NK-92 (cell line): ENCODE data around the gene CDH16.

Experiments used
- DNase-seq: peaks from one replicate; lab custom pipeline; 2025; ENCODE audit not compliant: unreplicated experiment; lab: John Stamatoyannopoulos, UW

The CDH16 gene

GRCh38 chr16:66928702-66929388, 10.2 kb upstream of the CDH16 start:
- no peak for DNase-seq

- no peak for DNase-seq
Observed at GRCh38 chr16:66927918-66928649, 9.4 kb upstream of the CDH16 start.

- no peak for DNase-seq
Observed at GRCh38 chr16:66926961-66927436, 8.3 kb upstream of the CDH16 start.

DNA sequence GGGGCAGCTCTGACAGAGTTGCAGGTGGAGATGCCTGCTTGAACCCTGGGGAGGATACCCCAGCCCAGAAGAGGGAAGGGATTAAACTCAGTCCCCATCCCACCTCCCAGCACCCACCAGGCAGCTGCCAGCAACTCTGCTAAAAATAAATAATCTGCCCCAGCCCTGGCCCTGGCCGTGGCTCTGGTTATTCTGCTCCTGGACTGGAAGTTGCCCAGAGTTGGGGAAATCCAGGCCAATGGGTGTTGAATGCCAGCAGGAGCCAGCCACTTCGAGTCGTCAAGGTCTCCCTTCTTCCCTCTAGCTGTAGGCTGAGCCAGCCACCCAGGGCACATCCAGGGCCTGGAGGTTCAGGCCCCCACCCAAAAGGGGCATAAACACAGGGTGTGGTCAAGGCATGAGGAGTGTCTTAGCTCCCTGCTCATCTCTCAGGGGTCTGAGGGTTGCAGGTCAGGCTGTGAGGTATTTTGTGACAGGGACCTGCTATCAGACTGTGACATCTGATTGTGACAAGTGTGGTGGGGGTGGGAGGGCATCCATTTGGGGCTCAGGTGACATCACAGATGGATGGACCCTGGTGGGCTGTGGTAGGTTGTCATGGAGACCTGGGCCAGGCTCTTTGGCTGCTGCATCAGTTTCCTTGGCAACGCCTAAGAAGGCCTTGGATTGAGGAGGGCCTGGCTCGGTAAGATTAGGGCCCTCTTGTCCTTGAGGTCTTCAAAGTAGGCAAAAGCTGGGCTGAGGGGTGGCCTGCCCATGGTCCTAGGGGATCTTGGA, 7.7 kb upstream of the CDH16 start:
- DNase-seq, result no peak

DNA sequence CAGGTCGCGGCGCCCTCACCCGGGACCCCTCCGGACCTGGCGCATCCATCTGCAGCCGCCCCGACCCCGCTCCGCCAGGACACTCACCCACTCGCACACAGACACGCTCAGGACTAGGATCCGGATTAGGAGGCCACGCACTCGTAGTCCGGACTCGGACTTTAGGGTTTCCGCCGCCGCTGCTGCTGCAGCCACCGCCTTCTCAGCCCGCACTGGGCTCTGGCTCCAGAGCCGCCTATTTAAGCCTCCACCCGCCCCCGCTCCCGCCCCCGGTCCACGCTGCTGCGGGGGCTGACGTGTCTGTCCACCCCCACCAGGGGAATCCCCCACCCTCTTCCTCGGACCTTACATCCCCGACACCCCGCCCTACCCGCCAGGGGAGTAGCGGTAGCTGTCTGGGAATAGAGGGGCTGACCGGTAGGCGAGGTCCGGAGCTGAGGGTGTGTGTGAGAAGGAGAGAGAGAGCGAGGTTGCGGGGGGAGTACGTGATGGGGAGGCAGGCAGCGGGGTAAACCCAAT, 6.7 kb upstream of the CDH16 start, which contains the start of gene RRAD:
Gene RRAD, minus strand, starts transcription at position 214 of the 519 bp plus-strand sequence. CDS start 356 bp downstream, outside the sequence.
- DNase-seq, result no peak

GRCh38 chr16:66924527-66925321, 6.0 kb upstream of the CDH16 start:
- no peak for DNase-seq

DNA sequence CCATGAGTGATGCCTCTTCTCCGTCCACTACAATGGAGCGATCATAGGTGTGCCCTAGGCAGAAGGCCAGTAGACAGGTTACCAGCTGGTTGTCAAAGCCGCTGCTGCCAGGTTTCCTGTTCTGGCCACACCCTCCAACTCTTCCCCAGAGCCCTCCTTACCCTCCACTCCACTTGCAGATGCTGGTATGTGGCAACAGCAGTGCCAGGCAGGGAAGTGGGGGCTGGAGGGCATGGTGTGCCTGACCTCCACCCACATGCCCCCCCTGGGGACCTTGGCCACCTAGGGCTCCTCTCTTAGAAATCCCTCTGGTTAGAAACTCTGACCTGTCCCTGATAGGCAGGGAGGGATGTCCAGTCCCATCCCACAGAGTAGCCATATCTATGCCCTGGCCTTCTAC, 5.2 kb upstream of the CDH16 start:
- no peak for DNase-seq

DNA sequence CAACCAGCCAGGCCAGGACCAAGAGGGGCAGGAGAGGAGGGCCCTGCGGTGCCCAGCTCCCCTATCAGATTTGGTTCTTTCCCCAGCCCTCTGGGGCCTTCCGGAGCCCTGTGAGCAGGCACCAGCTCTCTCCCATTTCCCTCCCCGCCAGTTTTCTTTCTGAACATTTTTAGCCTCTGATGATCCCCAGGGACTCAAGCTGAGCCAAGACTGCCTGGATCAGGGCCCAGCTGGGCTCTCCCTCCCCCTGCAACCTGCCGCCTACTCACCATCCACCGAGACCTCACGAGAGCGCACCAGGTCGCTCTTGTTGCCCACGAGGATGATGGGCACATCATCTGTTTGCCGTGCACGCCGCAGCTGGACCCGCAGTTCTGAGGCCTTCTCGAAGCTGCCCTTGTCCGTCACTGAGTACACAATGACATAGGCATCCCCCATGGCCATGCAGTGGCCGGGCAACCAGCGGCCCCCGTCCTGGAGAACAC, 4.6 kb upstream of the CDH16 start:
- no peak for DNase-seq

GRCh38 chr16:66921729-66922450, 3.2 kb upstream of the CDH16 start:
- DNase-seq, result no peak

GRCh38 chr16:66920924-66921680, 2.4 kb upstream of the CDH16 start:
- DNase-seq, result no peak

DNA sequence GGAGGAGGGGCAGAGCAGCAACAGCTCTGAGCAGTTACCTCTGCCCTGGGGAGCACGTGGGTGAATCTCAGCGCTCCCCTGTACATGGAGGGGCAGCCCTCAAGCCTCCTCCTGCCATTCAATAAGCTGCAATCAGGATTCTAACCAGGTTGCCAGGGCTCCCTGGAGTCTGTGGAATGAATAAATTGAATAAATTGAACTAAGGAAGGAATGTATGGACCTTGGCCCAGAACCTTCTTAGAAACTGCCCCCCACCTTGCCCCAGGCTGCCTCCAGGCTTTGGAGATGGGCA, 1.6 kb upstream of the CDH16 start:
- DNase-seq, result no peak

DNA sequence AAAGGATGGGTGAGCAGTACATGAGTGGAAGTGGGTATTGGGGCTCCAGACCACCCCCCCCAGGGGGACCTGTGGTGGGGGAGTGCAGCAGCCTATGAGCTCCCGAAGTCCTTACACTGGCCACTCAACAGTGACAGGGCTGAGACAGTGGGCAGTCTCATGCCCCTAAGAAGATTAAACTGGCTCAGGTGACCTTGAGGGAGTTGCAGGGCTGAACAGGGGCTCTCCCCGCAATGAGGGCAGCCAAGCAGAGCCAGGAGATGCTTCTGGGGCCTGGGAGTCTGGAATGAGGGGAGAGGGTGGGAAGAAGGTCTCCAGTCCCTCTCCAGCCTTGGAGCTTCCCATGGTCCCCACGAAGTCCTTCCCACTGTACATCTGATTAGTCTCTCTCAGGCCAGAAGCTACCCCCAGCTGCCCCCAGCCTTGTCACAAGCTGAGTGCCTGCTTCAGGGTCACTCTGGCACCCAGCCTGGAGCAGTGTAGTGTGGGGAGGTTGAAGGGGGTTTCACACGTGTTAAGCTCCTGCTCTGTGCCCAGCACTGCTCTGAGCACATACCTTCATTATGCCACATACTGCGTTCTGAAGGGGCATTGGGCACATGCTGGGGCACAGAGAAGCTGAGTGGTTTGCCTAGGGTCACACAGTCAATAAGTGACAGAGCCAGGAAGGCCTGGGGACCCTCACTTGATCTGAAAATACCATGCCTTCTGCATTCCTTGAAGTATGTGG, 1.0 kb upstream of the CDH16 start:
- no peak for DNase-seq

- no peak for DNase-seq
Observed at GRCh38 chr16:66918355-66918754, 330 bp downstream of the CDH16 start.

GRCh38 chr16:66917741-66918140, 944 bp downstream of the CDH16 start:
- DNase-seq, result no peak

GRCh38 chr16:66916518-66916917, 2.2 kb downstream of the CDH16 start:
- no peak for DNase-seq

- DNase-seq, result no peak
Observed at GRCh38 chr16:66915041-66915440, 3.6 kb downstream of the CDH16 start.

DNA sequence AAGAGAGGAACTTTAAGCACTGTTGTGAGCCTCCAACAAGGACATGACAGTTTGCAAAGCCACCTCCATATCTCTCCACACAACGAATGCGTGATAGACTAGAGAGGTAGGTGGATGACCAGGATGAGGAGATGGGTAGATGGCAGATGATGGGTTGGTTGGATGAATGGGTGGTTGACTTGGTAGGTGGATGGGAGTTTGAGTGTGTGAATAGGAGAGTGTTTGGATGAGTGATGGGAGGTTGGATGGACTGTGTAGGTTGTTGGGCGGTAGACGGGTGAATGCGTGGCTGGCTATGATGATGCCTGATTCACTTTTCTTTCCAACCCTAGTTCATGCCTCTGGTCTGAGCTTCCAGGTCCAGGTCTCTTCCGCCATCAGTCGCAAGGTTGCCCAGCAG, 4.1 kb downstream of the CDH16 start:
- DNase-seq, result no peak

DNA sequence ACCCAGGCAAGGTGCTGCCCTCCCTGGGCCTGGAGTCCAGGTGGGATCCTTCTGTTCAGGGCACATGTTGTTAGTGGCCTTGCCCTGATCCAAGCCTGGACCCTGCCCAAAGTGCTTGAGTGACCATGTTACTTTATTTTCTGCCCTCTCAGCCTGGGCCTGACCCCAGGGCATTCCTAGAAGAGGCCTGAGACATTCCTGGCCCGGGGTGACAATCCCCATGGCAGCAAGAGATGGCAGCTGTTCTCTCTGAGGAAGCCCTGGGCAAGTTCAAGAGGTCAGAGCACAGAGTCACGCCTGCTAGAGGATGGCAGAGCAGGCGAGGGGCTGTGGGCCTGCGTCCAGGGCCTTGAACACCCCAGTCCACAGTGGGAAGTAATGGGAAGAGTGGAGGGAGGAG, 5.0 kb downstream of the CDH16 start:
- no peak for DNase-seq

DNA sequence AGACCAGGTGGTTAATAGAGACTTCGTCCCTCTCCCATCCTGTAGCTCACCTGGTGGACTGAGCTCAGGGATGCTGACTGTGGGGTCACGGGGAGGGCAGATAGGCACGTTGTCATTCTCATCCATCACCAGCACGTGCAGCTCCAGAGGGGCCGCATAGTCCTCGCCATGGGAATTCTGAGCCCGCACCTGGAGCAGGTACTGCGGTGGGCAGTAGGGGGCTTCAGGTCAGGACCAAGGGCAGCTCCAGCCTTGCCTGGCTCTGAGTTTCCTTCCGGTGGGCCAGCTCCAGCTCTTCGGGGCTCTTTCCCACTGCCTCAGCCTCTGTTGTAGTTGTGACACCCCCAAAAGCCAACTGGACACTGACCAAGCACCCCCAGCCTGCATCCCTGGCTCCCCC, 5.6 kb downstream of the CDH16 start:
- no peak for DNase-seq
